Panc1 (cell line): ENCODE data around the gene RPP30. TPM values are rescaled to one million over a fixed set of nuclear protein-coding genes. Genes with fewer than 3 reads are reported as not detected.

Source experiments
- ATAC-seq: fragments of 200-7000 bp; cut with Tn5 transposase; 2 replicates; pipeline ENCODE4 v1.9.1; 2020; ENCODE audit warnings: mild to moderate bottlenecking, moderate library complexity
- BruUV-seq: library from RNA; stranded (reverse); fragments of 400-500 nt; replicated peaks from 2 replicates; lab custom pipeline; 2021; lab: Mats Ljungman, UMichigan
- CTCF ChIA-PET: fragments of 300-600 bp; sonication (Branson Sonifier 250); formaldehyde crosslinking; loops from one replicate; lab custom pipeline; 2022; ENCODE audit warnings: antibody characterized with exemption; lab: Charles Lee
- POLR2A ChIA-PET: fragments of 300-600 bp; sonication (Branson Sonifier 250); formaldehyde crosslinking; loops from one replicate; lab custom pipeline; 2022; ENCODE audit warnings: antibody characterized with exemption; lab: Charles Lee
- DNase-seq: peaks from one replicate; pipeline ENCODE4 v3.0.0-alpha.2; 2010; ENCODE audit warnings: low read depth, low spot score
- H3K27ac ChIP-seq: 2 replicates; pipeline ENCODE4 v1.5.1; 2011; ENCODE audit warnings: mild to moderate bottlenecking, low read length, inconsistent platforms
- H3K27me3 ChIP-seq: fragments of 200-500 bp; sonication (Bioruptor generic); 2 replicates; pipeline ENCODE4 v1.6.0; 2014; ENCODE audit warnings: low read length, inconsistent platforms; ENCODE audit not compliant: control insufficient read depth, insufficient read depth
- H3K36me3 ChIP-seq: fragments of 200-500 bp; sonication (Bioruptor generic); 2 replicates; pipeline ENCODE4 v1.5.1; 2014; ENCODE audit warnings: inconsistent platforms, mild to moderate bottlenecking, low read length, moderate library complexity; ENCODE audit not compliant: control insufficient read depth, insufficient read depth
- H3K4me1 ChIP-seq: 2 replicates; pipeline ENCODE4 v1.5.1; 2011; ENCODE audit warnings: inconsistent platforms, mild to moderate bottlenecking, low read length, moderate library complexity; ENCODE audit not compliant: control insufficient read depth, insufficient read depth
- H3K4me3 ChIP-seq, 2 experiments: 2 replicates each; pipeline ENCODE4 v1.5.1; 2011 to 2012; ENCODE audit warnings: low read depth in 2 of 2, low read length in 2 of 2, mild to moderate bottlenecking in 2 of 2, inconsistent platforms in 1 of 2, moderate library complexity in 1 of 2
- H3K9me3 ChIP-seq: fragments of 200-500 bp; sonication (Bioruptor generic); 2 replicates; pipeline ENCODE4 v1.5.1; 2014; ENCODE audit warnings: low read depth, mild to moderate bottlenecking, inconsistent platforms, low read length, moderate library complexity; ENCODE audit not compliant: control insufficient read depth, insufficient read depth
- POLR2AphosphoS5 ChIP-seq: IDR thresholded peaks from 2 replicates; pipeline ENCODE4 v1.6.1; 2012; ENCODE audit warnings: mild to moderate bottlenecking, low read depth, low read length, moderate library complexity
- SIN3A ChIP-seq: IDR thresholded peaks from 2 replicates; pipeline ENCODE4 v1.6.1; 2012; ENCODE audit warnings: low read depth, mild to moderate bottlenecking, low read length, moderate library complexity, borderline replicate concordance; ENCODE audit not compliant: insufficient read depth
- TCF7L2 ChIP-seq: IDR thresholded peaks from 2 replicates; pipeline ENCODE4 v1.6.1; 2011; ENCODE audit warnings: mild to moderate bottlenecking, low read depth, low read length, inconsistent platforms
- in situ Hi-C: cut with HindIII; loops from 2 replicates; pipeline ENCODE4 v1.10.0; 2016; ENCODE audit warnings: low sequenced_read_pairs, low pct_unique_long_range_greater_than_20kb
- intact Hi-C: fragments of 100-400 bp; cut with micrococcal nuclease; formaldehyde crosslinking; loops from one replicate; pipeline ENCODE4 v1.10.0; 2022; ENCODE audit not compliant: unreplicated experiment
- total RNA-seq: library from RNA; stranded (reverse); gene quantifications from one replicate; pipeline ENCODE4 v1.2.1, GENCODE V29; 2021; ENCODE audit not compliant: unreplicated experiment
- TF ChIP-seq, protein P1 (sequence below): fragments of 450-650 bp; IDR thresholded peaks from 2 replicates; pipeline ENCODE4 v1.5.1; 2017; ENCODE audit warnings: mild to moderate bottlenecking
- TF ChIP-seq, protein P2 (sequence below), 2 experiments: IDR thresholded peaks; 2 replicates each; pipeline ENCODE4 v1.6.1; 2011 to 2012; ENCODE audit warnings: low read depth in 2 of 2, control low read depth in 1 of 2, low read length in 1 of 2, mild to moderate bottlenecking in 1 of 2, moderate library complexity in 1 of 2; ENCODE audit not compliant: insufficient read depth in 1 of 2

RPP30 gene
- total RNA-seq, 1 experiment from 2014 or later = 59.0 TPM

DNA sequence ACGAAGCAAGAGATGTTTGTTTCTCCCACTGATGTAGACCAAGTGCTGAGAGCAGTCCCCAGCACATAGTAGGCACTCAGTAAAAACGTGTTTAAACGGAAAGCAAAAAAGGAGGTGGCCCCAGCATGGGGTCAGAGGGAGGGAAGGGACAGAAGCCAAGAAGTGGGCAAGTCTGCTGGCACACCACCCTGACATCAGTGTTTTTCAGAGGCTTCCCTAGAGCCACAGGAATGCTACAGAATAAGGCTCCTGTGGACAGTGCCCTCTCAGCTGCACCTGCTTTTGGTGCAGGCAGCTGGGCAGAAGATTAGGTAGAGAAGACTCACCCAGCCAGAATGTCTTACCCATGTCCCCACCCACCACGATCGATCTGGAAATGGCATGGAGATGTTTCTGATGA lies 57.4 kb downstream of the RPP30 start:
- in situ Hi-C loops (no loop called here), intact Hi-C loops (no loop called here)
- ATAC-seq (no peak), DNase-seq (no peak)
- CTCF ChIA-PET = no interaction called here
- Histone ChIP-seq H3K4me3 (no peak overlapping the region), H3K36me3 (no peaks in the 10 kb centered on the region), H3K9me3 (no peaks in the 10 kb centered on the region), H3K4me1 (no peaks in the 10 kb centered on the region), H3K27ac (no peak overlapping the region), H3K27me3 (peaks cover 3% of the 10 kb centered on the region)
- TF ChIP-seq SIN3A = no peak
- no peak for TF ChIP-seq TCF7L2
- TF ChIP-seq, protein P1, sequence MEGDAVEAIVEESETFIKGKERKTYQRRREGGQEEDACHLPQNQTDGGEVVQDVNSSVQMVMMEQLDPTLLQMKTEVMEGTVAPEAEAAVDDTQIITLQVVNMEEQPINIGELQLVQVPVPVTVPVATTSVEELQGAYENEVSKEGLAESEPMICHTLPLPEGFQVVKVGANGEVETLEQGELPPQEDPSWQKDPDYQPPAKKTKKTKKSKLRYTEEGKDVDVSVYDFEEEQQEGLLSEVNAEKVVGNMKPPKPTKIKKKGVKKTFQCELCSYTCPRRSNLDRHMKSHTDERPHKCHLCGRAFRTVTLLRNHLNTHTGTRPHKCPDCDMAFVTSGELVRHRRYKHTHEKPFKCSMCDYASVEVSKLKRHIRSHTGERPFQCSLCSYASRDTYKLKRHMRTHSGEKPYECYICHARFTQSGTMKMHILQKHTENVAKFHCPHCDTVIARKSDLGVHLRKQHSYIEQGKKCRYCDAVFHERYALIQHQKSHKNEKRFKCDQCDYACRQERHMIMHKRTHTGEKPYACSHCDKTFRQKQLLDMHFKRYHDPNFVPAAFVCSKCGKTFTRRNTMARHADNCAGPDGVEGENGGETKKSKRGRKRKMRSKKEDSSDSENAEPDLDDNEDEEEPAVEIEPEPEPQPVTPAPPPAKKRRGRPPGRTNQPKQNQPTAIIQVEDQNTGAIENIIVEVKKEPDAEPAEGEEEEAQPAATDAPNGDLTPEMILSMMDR = no peak
- no peak for TF ChIP-seq POLR2AphosphoS5
- TF ChIP-seq, protein P2, sequence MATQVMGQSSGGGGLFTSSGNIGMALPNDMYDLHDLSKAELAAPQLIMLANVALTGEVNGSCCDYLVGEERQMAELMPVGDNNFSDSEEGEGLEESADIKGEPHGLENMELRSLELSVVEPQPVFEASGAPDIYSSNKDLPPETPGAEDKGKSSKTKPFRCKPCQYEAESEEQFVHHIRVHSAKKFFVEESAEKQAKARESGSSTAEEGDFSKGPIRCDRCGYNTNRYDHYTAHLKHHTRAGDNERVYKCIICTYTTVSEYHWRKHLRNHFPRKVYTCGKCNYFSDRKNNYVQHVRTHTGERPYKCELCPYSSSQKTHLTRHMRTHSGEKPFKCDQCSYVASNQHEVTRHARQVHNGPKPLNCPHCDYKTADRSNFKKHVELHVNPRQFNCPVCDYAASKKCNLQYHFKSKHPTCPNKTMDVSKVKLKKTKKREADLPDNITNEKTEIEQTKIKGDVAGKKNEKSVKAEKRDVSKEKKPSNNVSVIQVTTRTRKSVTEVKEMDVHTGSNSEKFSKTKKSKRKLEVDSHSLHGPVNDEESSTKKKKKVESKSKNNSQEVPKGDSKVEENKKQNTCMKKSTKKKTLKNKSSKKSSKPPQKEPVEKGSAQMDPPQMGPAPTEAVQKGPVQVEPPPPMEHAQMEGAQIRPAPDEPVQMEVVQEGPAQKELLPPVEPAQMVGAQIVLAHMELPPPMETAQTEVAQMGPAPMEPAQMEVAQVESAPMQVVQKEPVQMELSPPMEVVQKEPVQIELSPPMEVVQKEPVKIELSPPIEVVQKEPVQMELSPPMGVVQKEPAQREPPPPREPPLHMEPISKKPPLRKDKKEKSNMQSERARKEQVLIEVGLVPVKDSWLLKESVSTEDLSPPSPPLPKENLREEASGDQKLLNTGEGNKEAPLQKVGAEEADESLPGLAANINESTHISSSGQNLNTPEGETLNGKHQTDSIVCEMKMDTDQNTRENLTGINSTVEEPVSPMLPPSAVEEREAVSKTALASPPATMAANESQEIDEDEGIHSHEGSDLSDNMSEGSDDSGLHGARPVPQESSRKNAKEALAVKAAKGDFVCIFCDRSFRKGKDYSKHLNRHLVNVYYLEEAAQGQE (IDR thresholded peaks at IDR 0.05; ENCODE audit: insufficient read depth in 1 of 2, low read depth in 2 of 2, low read length in 1 of 2) = no peak
- POLR2A ChIA-PET = no interaction called here
- no TSS peak for BruUV-seq

DNA sequence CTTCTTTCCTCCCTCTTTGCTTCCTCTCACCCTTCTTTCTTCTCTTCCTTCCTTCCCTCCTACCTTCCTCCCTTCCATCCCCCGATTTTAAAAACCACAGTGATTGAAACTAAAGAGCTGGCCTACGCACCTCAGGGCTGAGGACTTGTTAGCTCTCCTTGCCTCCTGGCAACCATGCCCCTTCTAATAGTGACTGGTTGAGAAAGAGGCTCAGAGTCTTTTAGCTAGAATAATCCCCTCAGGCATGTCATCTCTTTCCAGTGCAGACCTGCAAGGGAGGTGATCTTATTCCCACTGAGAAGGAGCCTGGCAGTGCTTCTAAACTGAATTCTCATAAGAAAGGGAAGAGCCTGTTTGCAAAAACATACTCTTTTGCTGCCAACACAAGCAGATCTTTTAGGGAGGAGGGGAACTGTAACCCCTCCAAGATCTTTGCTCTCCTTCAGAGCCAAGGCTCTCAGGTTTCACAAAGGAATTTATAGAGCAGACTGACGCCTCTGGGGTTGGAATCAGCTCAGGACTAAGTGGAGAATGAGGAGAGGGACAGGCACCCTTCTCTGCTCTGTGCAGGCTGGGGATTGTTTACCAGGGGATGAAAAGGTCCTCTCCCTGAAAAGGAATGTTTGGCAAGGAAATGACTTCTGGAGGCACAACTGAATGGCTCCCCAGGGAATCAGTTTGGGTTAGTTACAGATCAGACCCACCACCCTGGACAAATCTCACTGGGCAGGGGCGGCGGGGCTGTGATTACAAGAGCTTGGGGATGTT lies 58.5 kb downstream of the RPP30 start:
- in situ Hi-C loops = no loop called here
- no peaks in the 10 kb centered on the region for H3K36me3 ChIP-seq
- H3K27me3 ChIP-seq = peaks cover 3% of the 10 kb centered on the region
- H3K27ac ChIP-seq = no peak overlapping the region
- H3K4me3 ChIP-seq = no peak overlapping the region
- ATAC-seq (peak; percentile 51; the same call in 1 of the 2 replicates), DNase-seq (no peak)
- intact Hi-C loops = no loop called here
- no TSS peak for BruUV-seq
- TF ChIP-seq POLR2AphosphoS5 = no peak
- TF ChIP-seq, protein P1 = no peak
- TF ChIP-seq, protein P2 (IDR thresholded peaks at IDR 0.05; ENCODE audit: insufficient read depth in 1 of 2, low read depth in 2 of 2, low read length in 1 of 2) = no peak
- TF ChIP-seq TCF7L2 = no peak
- CTCF ChIA-PET = interaction anchor here (0.7 kb wide), 1 partner anchor 1479 kb away, joined by 3 read pairs; no protein-coding TSS in a partner anchor
- H3K9me3 ChIP-seq = no peaks in the 10 kb centered on the region
- no peaks in the 10 kb centered on the region for H3K4me1 ChIP-seq
- POLR2A ChIA-PET = interaction anchor here (0.6 to 0.7 kb wide), 2 partner anchors 22 to 661 kb away, joined by 3 to 13 read pairs; no protein-coding TSS in a partner anchor
